Measurements from ENCODE around the gene GLCCI1.

Gene GLCCI1

DNA sequence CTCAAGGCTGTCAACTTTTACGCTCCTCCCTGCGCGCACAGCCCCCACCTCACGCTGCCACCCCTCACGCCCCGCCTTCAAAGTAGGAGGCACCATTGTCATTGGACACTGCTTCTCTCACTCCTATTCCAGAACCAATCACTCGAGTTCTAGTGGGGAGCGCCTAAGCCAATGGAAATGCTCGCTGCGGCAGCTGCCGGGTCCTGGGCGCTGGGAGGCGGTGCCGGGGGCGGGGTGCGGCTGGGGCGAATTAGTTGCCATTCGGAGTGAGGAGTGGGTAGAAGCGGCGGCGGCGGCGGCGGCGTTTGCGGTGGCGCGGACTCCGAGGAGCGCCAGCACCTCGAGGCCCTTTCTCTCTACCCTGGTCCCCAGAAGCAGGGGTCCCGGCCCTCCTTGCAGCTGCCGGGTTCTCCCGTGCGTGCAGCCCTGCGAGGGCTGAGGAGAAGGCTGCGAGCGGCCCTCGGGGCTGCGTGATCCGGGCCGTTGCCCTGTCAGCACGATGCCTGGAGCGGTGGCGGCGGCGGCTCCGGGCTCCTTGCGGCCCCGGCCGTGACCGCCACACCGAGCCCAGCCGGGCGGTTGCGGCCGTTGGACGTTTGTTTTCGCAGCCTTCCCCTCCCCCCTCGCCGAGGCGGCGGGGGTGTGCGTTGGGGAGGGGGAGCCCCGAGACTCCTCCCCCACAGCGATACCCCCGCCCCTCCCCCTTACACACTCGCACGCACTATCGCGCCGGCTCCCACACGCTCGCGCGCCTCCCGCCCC lies at the start of gene GLCCI1:
GLCCI1 (plus strand) TSS at position 253 of the 762 bp plus-strand sequence. CDS start 555 bp downstream, outside the sequence.
- no peaks in the 10 kb centered on the region for H3K36me3 ChIP-seq (ENCODE audit: control insufficient read depth, low read depth, low read length)
- H3K9me3 ChIP-seq (ENCODE audit: control insufficient read depth, low read depth, low read length) = no peaks in the 10 kb centered on the region
- no peaks in the 10 kb centered on the region for H3K27me3 ChIP-seq (ENCODE audit: control insufficient read depth, insufficient read depth, low read length)
- peak within 1 kb of the TSS; percentile 95 for H3K4me3 ChIP-seq (ENCODE audit: low read length)
- peaks cover 27% of the 10 kb centered on the region for H3K4me1 ChIP-seq (ENCODE audit: control insufficient read depth, low read depth, low read length)
- H3K9ac ChIP-seq (ENCODE audit: low read length) = peak within 1 kb of the TSS; percentile 69
- no peak within 1 kb of the TSS for H3K27ac ChIP-seq (ENCODE audit: low read length)

DNA sequence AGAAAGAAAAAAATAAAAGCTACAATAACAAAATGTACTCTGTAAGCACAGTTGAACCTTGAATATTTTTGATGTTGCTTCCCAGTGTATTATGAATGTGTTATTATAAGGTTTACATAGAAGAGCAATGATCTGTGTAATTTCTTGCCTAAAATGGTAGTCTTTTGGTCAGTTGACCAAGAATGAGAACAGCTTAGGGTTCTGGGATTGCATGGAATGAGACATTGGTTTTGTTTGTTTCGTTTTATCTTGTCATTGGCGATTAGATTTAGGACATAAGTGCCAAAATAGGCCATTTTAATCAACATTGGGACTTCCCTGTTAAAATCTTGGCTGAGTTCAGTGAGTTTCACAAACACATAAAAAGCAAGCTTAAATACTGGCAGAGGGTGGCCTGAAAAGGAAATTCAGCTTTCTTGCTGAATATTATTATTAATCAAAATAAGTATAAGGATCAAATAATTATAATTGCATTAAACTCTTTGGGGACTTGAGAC lies 49.1 kb upstream of the GLCCI1 start:
- Histone ChIP-seq H3K27me3 (ENCODE audit: control insufficient read depth, insufficient read depth, low read length) (no peaks in the 10 kb centered on the region), H3K9me3 (ENCODE audit: control insufficient read depth, low read depth, low read length) (no peaks in the 10 kb centered on the region), H3K4me3 (ENCODE audit: low read length) (no peak overlapping the region), H3K27ac (ENCODE audit: low read length) (no peak overlapping the region), H3K4me1 (ENCODE audit: control insufficient read depth, low read depth, low read length) (peaks cover 51% of the 10 kb centered on the region), H3K9ac (ENCODE audit: low read length) (no peak overlapping the region), H3K36me3 (ENCODE audit: control insufficient read depth, low read depth, low read length) (no peaks in the 10 kb centered on the region)

DNA sequence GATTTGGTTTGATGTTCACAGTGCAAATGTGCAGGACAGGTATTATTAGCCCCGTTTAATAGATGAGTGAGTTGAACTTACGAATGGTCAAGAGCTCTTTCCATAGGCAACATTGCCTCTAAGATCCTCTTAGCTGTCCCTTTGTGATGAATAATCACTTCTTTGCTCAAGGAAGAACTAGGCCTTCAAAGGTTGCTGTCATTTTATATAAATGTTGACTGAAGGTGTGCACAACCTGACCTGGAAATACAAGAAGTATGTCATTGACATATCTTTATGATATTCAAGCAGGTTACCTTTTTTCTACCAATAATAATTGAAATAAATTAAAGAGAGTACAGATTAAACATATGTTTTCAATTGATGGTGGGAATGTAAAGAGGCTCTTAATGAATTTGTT lies 48.5 kb upstream of the GLCCI1 start:
- Histone ChIP-seq H3K9me3 (ENCODE audit: control insufficient read depth, low read depth, low read length) (no peaks in the 10 kb centered on the region), H3K9ac (ENCODE audit: low read length) (no peak overlapping the region), H3K36me3 (ENCODE audit: control insufficient read depth, low read depth, low read length) (no peaks in the 10 kb centered on the region), H3K27ac (ENCODE audit: low read length) (no peak overlapping the region), H3K4me1 (ENCODE audit: control insufficient read depth, low read depth, low read length) (peaks cover 53% of the 10 kb centered on the region), H3K27me3 (ENCODE audit: control insufficient read depth, insufficient read depth, low read length) (no peaks in the 10 kb centered on the region), H3K4me3 (ENCODE audit: low read length) (no peak overlapping the region)

DNA sequence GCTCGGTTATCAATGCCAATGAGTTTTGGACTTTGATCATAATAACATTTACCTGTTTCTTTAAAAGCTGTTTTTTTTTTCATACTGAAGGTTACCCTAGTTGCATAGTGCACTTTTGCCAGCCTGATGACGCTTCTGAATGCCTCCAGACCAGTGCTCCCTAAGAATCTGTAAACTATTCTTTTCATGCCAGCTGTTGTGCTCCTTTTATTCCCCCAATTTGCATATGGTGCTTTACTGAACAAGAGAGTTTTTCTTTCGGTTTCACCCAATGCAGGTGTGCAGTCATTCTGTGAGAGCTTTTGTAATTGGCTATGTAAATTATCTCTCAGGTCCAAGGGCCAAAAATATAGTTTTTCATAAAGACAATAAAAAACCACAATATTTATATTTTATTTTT lies 48.1 kb upstream of the GLCCI1 start:
- no peak overlapping the region for H3K27ac ChIP-seq (ENCODE audit: low read length)
- H3K9me3 ChIP-seq (ENCODE audit: control insufficient read depth, low read depth, low read length) = no peaks in the 10 kb centered on the region
- H3K27me3 ChIP-seq (ENCODE audit: control insufficient read depth, insufficient read depth, low read length) = no peaks in the 10 kb centered on the region
- no peak overlapping the region for H3K9ac ChIP-seq (ENCODE audit: low read length)
- peaks cover 53% of the 10 kb centered on the region for H3K4me1 ChIP-seq (ENCODE audit: control insufficient read depth, low read depth, low read length)
- H3K36me3 ChIP-seq (ENCODE audit: control insufficient read depth, low read depth, low read length) = no peaks in the 10 kb centered on the region
- H3K4me3 ChIP-seq (ENCODE audit: low read length) = peak overlapping the region; percentile 19

DNA sequence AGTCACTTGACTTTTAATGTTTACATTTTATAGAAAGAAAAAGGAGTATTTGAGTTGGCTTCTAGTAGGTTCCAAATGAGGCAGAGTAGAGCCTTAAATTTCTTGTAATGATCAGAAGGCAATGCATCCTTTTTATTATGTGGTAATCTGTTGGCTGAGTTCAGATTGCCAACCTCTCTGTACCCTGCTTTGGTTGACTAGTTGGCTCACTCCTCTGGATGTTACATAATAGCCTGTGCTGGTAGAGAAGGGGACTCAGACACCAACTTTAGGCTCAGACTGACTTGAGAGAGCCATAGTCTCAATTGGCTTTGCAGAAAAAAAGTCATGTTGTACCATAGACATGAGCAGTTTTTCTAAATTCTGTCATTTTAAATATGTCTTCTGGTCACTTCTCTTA lies 46.8 kb upstream of the GLCCI1 start:
- no peak overlapping the region for H3K27ac ChIP-seq (ENCODE audit: low read length)
- H3K4me3 ChIP-seq (ENCODE audit: low read length) = no peak overlapping the region
- peaks cover 53% of the 10 kb centered on the region for H3K4me1 ChIP-seq (ENCODE audit: control insufficient read depth, low read depth, low read length)
- no peaks in the 10 kb centered on the region for H3K27me3 ChIP-seq (ENCODE audit: control insufficient read depth, insufficient read depth, low read length)
- no peak overlapping the region for H3K9ac ChIP-seq (ENCODE audit: low read length)
- no peaks in the 10 kb centered on the region for H3K36me3 ChIP-seq (ENCODE audit: control insufficient read depth, low read depth, low read length)
- H3K9me3 ChIP-seq (ENCODE audit: control insufficient read depth, low read depth, low read length) = no peaks in the 10 kb centered on the region

DNA sequence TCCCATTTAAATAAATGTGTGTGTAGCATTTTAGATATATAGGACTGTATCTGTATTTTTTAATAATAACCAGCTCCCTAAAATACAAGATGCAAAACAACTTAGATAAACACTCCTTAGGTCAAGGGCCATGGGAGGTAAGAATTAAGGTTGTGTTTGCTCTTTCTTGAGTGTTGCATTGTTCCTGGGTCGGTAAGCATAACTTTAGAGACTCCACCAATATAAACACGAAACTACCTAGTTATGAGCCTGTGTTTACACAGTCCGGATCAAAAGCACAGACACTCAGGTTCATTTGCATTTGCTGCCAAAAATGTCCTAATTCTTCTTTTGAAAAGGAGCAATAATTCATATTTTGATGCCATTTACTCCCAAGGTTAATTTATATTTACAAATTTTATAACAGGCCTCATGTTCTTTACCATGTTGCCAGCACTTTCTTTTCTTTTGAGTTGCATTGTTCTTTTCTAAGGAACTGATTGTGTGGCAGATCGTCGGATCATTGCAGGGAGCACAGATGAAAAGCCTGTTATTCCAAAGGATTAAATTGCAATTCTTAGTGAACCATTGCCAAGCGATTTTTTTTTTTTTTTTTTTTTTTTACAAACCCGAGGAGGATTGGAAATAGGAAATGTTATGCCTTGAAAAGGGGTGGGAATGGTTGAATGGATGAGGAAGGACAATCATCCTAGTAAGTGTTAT lies 45.8 kb upstream of the GLCCI1 start:
- no peak overlapping the region for H3K27ac ChIP-seq (ENCODE audit: low read length)
- peaks cover 53% of the 10 kb centered on the region for H3K4me1 ChIP-seq (ENCODE audit: control insufficient read depth, low read depth, low read length)
- H3K27me3 ChIP-seq (ENCODE audit: control insufficient read depth, insufficient read depth, low read length) = no peaks in the 10 kb centered on the region
- H3K9ac ChIP-seq (ENCODE audit: low read length) = no peak overlapping the region
- H3K4me3 ChIP-seq (ENCODE audit: low read length) = no peak overlapping the region
- H3K36me3 ChIP-seq (ENCODE audit: control insufficient read depth, low read depth, low read length) = no peaks in the 10 kb centered on the region
- H3K9me3 ChIP-seq (ENCODE audit: control insufficient read depth, low read depth, low read length) = no peaks in the 10 kb centered on the region

DNA sequence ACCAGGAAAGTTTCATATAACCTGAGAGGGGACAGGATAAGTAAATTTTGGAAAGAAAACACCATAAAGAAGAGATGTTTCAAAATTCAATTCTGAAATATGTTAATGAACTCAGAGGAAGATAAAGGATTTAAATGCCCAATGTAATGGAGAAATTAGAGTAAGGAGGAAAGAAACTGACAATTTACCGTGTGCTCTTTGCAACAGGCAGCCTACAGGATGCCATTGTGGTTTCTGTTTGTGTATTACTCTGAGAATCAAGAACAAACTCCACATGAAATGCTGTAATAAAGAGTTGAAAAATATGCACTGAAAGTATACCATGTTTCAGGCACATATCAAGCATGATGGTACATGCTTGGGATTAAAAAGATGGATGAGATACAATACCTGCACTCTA lies 44.8 kb upstream of the GLCCI1 start:
- no peak overlapping the region for H3K27ac ChIP-seq (ENCODE audit: low read length)

DNA sequence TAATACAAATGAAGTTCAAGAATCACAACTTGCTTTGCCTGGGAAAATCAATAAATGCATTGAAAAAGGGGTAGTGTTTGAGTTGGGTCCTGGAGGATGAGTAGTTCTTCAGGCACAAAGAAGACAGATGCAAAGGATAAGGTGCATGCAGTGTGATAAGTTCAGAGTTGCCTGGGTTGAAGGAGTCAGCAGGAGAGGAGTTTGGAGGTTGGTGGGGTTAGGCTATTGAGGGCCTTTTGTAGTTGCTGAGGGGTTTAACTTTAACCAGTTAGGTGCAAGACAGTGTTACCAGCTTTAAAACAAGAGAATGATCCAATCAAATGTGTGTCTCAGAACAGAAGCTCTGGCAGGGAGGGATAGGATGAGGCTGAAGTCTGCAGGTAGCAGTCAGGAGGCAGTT lies 44.3 kb upstream of the GLCCI1 start:
- H3K9me3 ChIP-seq (ENCODE audit: control insufficient read depth, low read depth, low read length) = no peaks in the 10 kb centered on the region
- H3K27me3 ChIP-seq (ENCODE audit: control insufficient read depth, insufficient read depth, low read length) = no peaks in the 10 kb centered on the region
- no peak overlapping the region for H3K9ac ChIP-seq (ENCODE audit: low read length)
- no peak overlapping the region for H3K27ac ChIP-seq (ENCODE audit: low read length)
- H3K4me1 ChIP-seq (ENCODE audit: control insufficient read depth, low read depth, low read length) = peaks cover 41% of the 10 kb centered on the region
- H3K36me3 ChIP-seq (ENCODE audit: control insufficient read depth, low read depth, low read length) = no peaks in the 10 kb centered on the region
- H3K4me3 ChIP-seq (ENCODE audit: low read length) = no peak overlapping the region

More for the DNA sequence above, 44.8 kb upstream of the GLCCI1 start:
- no peaks in the 10 kb centered on the region for H3K36me3 ChIP-seq (ENCODE audit: control insufficient read depth, low read depth, low read length)
- peaks cover 46% of the 10 kb centered on the region for H3K4me1 ChIP-seq (ENCODE audit: control insufficient read depth, low read depth, low read length)
- H3K9me3 ChIP-seq (ENCODE audit: control insufficient read depth, low read depth, low read length) = no peaks in the 10 kb centered on the region
- H3K27me3 ChIP-seq (ENCODE audit: control insufficient read depth, insufficient read depth, low read length) = no peaks in the 10 kb centered on the region
- no peak overlapping the region for H3K9ac ChIP-seq (ENCODE audit: low read length)
- H3K4me3 ChIP-seq (ENCODE audit: low read length) = no peak overlapping the region

DNA sequence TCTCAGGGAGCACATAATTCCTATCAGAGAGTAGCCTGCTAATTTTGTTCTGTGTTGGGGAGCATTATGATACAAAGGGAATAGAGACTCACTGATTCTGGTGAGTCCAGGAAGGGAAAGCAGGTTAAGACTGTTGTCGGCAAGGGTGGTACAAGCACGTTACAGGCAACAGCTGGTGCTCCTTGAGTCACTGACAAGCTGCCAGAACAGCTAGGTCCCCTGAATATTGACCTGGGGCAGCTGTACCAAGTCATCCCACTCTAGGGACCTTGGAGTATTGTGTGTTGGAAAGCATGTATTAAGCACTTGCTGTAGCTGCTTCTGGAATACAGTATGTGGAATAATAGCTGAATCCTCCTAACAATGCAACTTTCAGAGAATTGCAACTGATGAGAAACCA lies 37.0 kb upstream of the GLCCI1 start:
- Histone ChIP-seq H3K9ac (ENCODE audit: low read length) (no peak overlapping the region), H3K4me1 (ENCODE audit: control insufficient read depth, low read depth, low read length) (peaks cover 6% of the 10 kb centered on the region)

DNA sequence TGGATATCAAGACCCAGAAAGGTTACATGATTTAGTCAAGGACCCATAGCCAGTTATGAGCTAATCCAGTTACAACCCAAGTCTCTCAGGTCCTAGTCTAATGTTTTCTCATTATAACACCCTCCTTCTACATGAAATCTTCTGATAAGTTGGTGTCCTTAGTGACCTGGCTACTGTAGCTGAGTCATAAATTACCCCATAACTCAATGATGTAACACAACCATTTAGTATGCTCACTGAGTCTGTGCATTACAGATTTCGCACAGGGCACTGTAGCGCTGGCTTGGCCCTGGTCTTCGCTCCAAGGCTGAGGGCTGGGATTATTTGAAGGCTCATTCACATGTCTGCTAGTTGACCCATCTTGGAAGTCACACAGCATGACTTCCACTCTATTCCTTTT lies 36.0 kb upstream of the GLCCI1 start:
- Histone ChIP-seq H3K27ac (ENCODE audit: low read length) (no peak overlapping the region), H3K9ac (ENCODE audit: low read length) (no peak overlapping the region), H3K4me3 (ENCODE audit: low read length) (no peak overlapping the region), H3K9me3 (ENCODE audit: control insufficient read depth, low read depth, low read length) (no peaks in the 10 kb centered on the region), H3K27me3 (ENCODE audit: control insufficient read depth, insufficient read depth, low read length) (no peaks in the 10 kb centered on the region), H3K4me1 (ENCODE audit: control insufficient read depth, low read depth, low read length) (peaks cover 7% of the 10 kb centered on the region), H3K36me3 (ENCODE audit: control insufficient read depth, low read depth, low read length) (no peaks in the 10 kb centered on the region)

More for the DNA sequence above, 37.0 kb upstream of the GLCCI1 start:
- Histone ChIP-seq H3K27me3 (ENCODE audit: control insufficient read depth, insufficient read depth, low read length) (no peaks in the 10 kb centered on the region), H3K9me3 (ENCODE audit: control insufficient read depth, low read depth, low read length) (no peaks in the 10 kb centered on the region), H3K27ac (ENCODE audit: low read length) (no peak overlapping the region), H3K4me3 (ENCODE audit: low read length) (no peak overlapping the region), H3K36me3 (ENCODE audit: control insufficient read depth, low read depth, low read length) (no peaks in the 10 kb centered on the region)

DNA sequence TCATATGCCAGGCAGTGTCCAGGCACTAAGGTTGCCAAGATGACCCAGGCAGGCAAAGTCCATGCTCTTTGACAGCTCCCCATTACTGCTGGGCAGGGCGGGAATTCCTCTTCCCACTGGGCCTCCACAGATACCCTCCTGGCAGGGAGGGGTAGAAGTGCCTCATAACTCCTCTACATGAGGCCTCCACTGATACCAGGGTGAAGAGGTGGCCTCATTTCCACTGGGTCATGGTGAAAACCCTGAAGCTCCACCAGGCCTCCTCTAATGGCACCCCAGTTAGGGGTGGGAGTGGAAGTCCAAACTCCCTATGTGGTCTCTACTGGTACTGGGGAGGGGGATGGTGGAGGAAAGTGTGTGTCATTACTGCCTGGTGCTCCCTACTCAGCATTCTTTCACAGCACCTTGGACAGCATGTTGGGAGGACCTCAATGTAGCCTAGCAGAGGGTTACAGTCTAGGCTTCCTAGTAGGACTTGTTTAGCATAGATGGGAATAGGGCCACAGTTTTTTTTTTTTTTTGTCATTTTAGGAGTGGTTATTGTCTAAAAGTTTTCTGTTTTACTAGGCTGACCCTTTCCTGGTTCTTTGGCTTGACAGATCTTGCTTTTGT lies 34.6 kb upstream of the GLCCI1 start:
- Histone ChIP-seq H3K27ac (ENCODE audit: low read length) (no peak overlapping the region), H3K4me1 (ENCODE audit: control insufficient read depth, low read depth, low read length) (peaks cover 7% of the 10 kb centered on the region), H3K36me3 (ENCODE audit: control insufficient read depth, low read depth, low read length) (no peaks in the 10 kb centered on the region), H3K9ac (ENCODE audit: low read length) (no peak overlapping the region), H3K4me3 (ENCODE audit: low read length) (no peak overlapping the region), H3K27me3 (ENCODE audit: control insufficient read depth, insufficient read depth, low read length) (no peaks in the 10 kb centered on the region), H3K9me3 (ENCODE audit: control insufficient read depth, low read depth, low read length) (no peaks in the 10 kb centered on the region)
